GM18858 (cell line): Measurements from ENCODE around the gene AP4M1.

ENCODE experiments used
- ATAC-seq: cut with Tn5 transposase; IDR thresholded peaks from one replicate; pipeline ENCODE4 v1.9.1; 2021; ENCODE audit not compliant: unreplicated experiment

AP4M1 gene

GRCh38 chr7:100157334-100158228, 56.1 kb downstream of the AP4M1 start:
- ATAC-seq: no peak
